ENCODE results near the gene PIAS1. TPM values are rescaled to one million over a fixed set of nuclear protein-coding genes. Genes with fewer than 3 reads are reported as not detected.

Gene PIAS1
- total and polyA plus RNA-seq, 2 donors from 2014 or later = 10.6 to 44.3 TPM

DNA sequence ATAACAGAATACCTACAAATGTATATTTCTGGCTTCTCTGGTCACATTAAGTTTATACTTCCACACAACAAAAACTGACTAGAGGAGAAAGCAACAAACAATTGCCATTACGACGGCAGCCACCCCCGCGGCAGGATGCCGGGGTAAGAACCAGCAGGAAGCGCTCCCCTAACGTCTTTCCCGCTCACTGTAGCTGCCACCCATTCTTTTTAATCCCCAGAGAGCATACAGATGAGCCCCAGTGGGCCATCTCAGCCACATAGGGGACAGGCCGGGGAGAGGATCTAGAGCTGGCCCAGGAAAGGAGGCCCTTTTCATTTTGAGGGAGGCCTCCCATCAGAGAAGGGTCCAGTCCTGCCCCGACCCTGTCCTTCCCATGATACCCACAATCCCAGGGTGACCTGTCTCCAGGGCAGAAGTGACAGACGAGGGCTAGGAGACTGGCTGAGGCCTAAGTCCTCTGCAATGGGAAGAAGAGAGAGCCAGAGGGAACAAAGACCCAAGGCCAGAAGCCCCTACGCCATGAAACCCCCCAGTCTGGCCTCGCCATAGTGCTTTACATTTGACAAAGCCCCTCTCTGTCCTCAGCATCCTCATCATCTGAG lies 154.6 kb downstream of the PIAS1 start:
- FAIRE-seq = no peak
- no peaks in the 10 kb centered on the region for H3K36me3 ChIP-seq (ENCODE audit: control insufficient read depth in 2 of 3, insufficient read depth in 3 of 3, low read length in 3 of 3)
- peaks cover 0 to 11% (median 9%) of the 10 kb centered on the region in 3 donors for H3K4me1 ChIP-seq (ENCODE audit: control insufficient read depth in 2 of 3, insufficient read depth in 2 of 3, low read depth in 1 of 3, low read length in 3 of 3)
- no peak overlapping the region for H3K4me3 ChIP-seq (ENCODE audit: low read length in 3 of 3)
- H3K27me3 ChIP-seq (ENCODE audit: control insufficient read depth, insufficient read depth, low read length) = no peaks in the 10 kb centered on the region
- H3K9ac ChIP-seq (ENCODE audit: low read length in 3 of 3) = no peak overlapping the region
- peak in 2 of 5 donors; percentile 19 to 29 for DNase-seq
- TF ChIP-seq, protein P1, sequence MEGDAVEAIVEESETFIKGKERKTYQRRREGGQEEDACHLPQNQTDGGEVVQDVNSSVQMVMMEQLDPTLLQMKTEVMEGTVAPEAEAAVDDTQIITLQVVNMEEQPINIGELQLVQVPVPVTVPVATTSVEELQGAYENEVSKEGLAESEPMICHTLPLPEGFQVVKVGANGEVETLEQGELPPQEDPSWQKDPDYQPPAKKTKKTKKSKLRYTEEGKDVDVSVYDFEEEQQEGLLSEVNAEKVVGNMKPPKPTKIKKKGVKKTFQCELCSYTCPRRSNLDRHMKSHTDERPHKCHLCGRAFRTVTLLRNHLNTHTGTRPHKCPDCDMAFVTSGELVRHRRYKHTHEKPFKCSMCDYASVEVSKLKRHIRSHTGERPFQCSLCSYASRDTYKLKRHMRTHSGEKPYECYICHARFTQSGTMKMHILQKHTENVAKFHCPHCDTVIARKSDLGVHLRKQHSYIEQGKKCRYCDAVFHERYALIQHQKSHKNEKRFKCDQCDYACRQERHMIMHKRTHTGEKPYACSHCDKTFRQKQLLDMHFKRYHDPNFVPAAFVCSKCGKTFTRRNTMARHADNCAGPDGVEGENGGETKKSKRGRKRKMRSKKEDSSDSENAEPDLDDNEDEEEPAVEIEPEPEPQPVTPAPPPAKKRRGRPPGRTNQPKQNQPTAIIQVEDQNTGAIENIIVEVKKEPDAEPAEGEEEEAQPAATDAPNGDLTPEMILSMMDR (IDR thresholded peaks at IDR 0.05; ENCODE audit: borderline replicate concordance, extremely low read depth, insufficient read depth) = no peak
- no peak overlapping the region for H3K27ac ChIP-seq (ENCODE audit: low read depth in 2 of 2, low read length in 2 of 2)
- intact Hi-C loops (cut with DNase I) = no loop called here
- no peaks in the 10 kb centered on the region for H3K9me3 ChIP-seq (ENCODE audit: control insufficient read depth in 2 of 3, insufficient read depth in 1 of 3, low read length in 3 of 3)

DNA sequence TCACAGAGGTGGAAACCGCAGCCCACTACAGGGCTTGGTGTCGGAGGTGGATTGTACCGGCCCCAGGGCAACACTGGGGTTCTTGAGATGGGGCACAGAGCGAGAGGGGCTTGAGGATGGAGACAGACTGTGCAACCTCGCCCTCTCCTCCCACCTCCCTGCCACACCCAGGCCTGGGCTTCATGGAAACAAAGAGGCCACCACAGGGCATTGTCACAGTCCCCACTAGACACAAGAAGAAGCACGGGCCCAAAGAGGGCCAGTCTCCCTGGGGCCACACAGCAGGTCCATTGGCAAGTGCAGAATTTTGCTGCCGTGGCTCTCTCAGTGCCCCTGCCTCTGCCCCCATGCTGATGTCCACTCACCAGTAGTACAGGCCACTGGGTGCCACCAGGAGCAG lies 155.2 kb downstream of the PIAS1 start:
- TF ChIP-seq, protein P1 (IDR thresholded peaks at IDR 0.05; ENCODE audit: borderline replicate concordance, extremely low read depth, insufficient read depth) = no peak
- Histone ChIP-seq H3K27ac (ENCODE audit: low read depth in 2 of 2, low read length in 2 of 2) (no peak overlapping the region), H3K9ac (ENCODE audit: low read length in 3 of 3) (no peak overlapping the region), H3K4me3 (ENCODE audit: low read length in 3 of 3) (no peak overlapping the region), H3K36me3 (ENCODE audit: control insufficient read depth in 2 of 3, insufficient read depth in 3 of 3, low read length in 3 of 3) (no peaks in the 10 kb centered on the region), H3K27me3 (ENCODE audit: control insufficient read depth, insufficient read depth, low read length) (no peaks in the 10 kb centered on the region), H3K4me1 (ENCODE audit: control insufficient read depth in 2 of 3, insufficient read depth in 2 of 3, low read depth in 1 of 3, low read length in 3 of 3) (peaks cover 0 to 10% (median 9%) of the 10 kb centered on the region in 3 donors), H3K9me3 (ENCODE audit: control insufficient read depth in 2 of 3, insufficient read depth in 1 of 3, low read length in 3 of 3) (no peaks in the 10 kb centered on the region)
- peak in 1 of 5 donors; percentile 27 for DNase-seq
- FAIRE-seq = no peak
- intact Hi-C loops (cut with DNase I) = no loop called here

DNA sequence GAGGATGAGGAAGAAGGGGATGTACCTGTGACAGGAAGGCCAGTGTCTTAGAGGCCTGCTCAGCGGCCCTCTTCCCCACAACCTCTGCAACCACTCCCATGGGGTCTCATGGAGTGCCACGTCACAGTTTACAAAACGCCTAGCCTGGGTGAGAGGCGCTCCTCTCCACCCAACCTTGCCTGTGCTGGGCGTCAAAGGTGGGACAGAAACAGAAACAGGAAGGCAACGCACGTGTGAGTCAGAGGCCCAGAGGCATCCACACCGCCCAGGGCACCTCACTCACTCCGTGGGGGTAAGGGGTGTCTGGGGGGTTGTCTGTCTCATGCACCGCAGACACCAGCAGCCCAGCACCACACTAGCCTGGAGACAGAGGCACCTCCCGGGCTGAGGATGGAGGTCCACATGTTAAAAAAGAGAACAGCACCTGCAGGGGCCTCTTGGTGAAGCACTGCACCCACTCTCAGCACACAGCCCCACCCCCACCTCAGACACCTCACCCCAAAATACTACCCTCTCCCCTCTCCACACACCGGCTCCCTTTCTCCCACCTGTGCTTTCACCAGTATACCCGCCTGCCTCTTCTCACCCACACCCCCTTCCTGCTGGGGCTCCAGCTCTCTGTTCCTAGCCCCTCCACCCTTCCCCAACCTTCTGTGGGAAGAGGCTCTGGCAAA lies 155.8 kb downstream of the PIAS1 start:
- Histone ChIP-seq H3K4me1 (ENCODE audit: control insufficient read depth in 2 of 3, insufficient read depth in 2 of 3, low read depth in 1 of 3, low read length in 3 of 3) (peaks cover 0 to 9% (median 7%) of the 10 kb centered on the region in 3 donors), H3K4me3 (ENCODE audit: low read length in 3 of 3) (no peak overlapping the region), H3K36me3 (ENCODE audit: control insufficient read depth in 2 of 3, insufficient read depth in 3 of 3, low read length in 3 of 3) (no peaks in the 10 kb centered on the region), H3K27ac (ENCODE audit: low read depth in 2 of 2, low read length in 2 of 2) (no peak overlapping the region), H3K9me3 (ENCODE audit: control insufficient read depth in 2 of 3, insufficient read depth in 1 of 3, low read length in 3 of 3) (no peaks in the 10 kb centered on the region), H3K9ac (ENCODE audit: low read length in 3 of 3) (no peak overlapping the region), H3K27me3 (ENCODE audit: control insufficient read depth, insufficient read depth, low read length) (no peaks in the 10 kb centered on the region)
- FAIRE-seq = no peak
- intact Hi-C loops (cut with DNase I) = no loop called here
- TF ChIP-seq, protein P1 (IDR thresholded peaks at IDR 0.05; ENCODE audit: borderline replicate concordance, extremely low read depth, insufficient read depth) = no peak
- peak in 1 of 5 donors; percentile 36 for DNase-seq
